Stomach (tissue), 4 donors: ENCODE results near the gene CDC42EP1.

Experiments used
- CTCF ChIP-seq, 7 experiments: fragments of 450-650 bp in 4 of 7; fragments of 200-600 bp in 3 of 7; sonication (generic) in 3 of 7; IDR thresholded peaks; one replicate each; pipeline ENCODE4 v1.5.1; 2016 to 2019; ENCODE audit warnings: antibody characterized with exemption in 7 of 7, control low read depth in 2 of 7, mild to moderate bottlenecking in 1 of 7
- EP300 ChIP-seq: sonication (generic); formaldehyde crosslinking; IDR thresholded peaks from one replicate; pipeline ENCODE4 v1.6.1; 2017; ENCODE audit warnings: antibody characterized with exemption
- POLR2A ChIP-seq, 4 donors: fragments of 450-650 bp; IDR thresholded peaks; one replicate each; pipeline ENCODE4 v1.6.1; 2016; ENCODE audit warnings: antibody characterized with exemption in 4 of 4, control low read depth in 2 of 4, mild to moderate bottlenecking in 1 of 4, moderate library complexity in 1 of 4
- POLR2AphosphoS5 ChIP-seq, 3 donors: sonication (generic); formaldehyde crosslinking; IDR thresholded peaks; one replicate each; pipeline ENCODE4 v1.6.1; 2016; ENCODE audit warnings: antibody characterized with exemption in 3 of 3

DNA sequence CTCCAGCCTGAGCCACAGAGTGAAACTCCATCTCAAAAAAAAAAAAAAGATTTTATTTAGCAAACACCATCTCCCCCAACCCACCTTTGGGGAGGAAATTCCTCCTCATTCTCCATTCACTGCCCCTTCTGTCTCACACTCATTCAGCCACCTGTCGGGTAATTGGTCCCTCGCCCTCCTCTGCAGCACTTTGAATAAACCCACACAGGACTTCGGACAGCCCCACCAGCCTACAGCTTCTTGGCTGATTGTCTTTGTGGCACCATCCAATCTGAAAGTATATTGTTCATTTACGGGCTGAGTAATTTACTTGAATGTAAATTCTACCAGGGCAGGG, 40.9 kb downstream of the CDC42EP1 start:
- TF ChIP-seq POLR2A (IDR thresholded peaks at IDR 0.05) (no peak), CTCF (IDR thresholded peaks at IDR 0.05) (no peak), EP300 (no peak), POLR2AphosphoS5 (IDR thresholded peaks at IDR 0.05) (no peak)
